ENCODE results near the gene MAP3K7. TPM values are rescaled to one million over a fixed set of nuclear protein-coding genes. Genes with fewer than 3 reads are reported as not detected.

MAP3K7 gene
- total and polyA plus RNA-seq, 2 of the 8 experiments (the other 6 are each of a cell fraction or from before 2014, with no cell fraction given) = 27.3 to 34.8 TPM

DNA sequence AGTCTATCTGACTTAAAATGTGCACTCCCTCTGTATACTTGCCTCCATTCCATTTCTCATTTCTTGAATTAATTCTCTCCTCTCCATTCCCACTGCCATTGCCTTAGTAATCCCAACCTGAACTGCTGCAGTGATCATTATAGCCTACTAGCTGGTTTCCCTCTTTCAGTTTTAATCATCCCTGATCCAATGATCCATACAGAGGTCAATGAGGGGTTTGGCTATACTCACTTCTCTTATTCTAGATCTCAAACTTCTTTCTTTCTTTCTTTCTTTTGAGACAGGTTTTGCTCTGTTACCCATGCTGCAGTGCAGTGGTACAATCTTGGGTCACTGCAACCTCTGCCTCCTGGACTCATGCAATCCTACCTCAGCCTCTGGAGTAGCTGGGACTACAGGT, 17.6 kb downstream of the MAP3K7 start (continued):
- no peak for TF ChIP-seq CHD7 (IDR thresholded peaks at IDR 0.05; ENCODE audit: insufficient replicate concordance, low read length)
- TF ChIP-seq, protein P1, sequence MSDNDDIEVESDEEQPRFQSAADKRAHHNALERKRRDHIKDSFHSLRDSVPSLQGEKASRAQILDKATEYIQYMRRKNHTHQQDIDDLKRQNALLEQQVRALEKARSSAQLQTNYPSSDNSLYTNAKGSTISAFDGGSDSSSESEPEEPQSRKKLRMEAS (IDR thresholded peaks at IDR 0.05) = no peak

Data from H1 (cell line).